Superior temporal gyrus (tissue), 1 donor: Measurements from ENCODE around the gene SLC13A3.

Experiments
- DNase-seq: peaks from one replicate; pipeline ENCODE4 v3.0.0-alpha.2; 2016; ENCODE audit errors: extremely low spot score

The SLC13A3 gene

DNA sequence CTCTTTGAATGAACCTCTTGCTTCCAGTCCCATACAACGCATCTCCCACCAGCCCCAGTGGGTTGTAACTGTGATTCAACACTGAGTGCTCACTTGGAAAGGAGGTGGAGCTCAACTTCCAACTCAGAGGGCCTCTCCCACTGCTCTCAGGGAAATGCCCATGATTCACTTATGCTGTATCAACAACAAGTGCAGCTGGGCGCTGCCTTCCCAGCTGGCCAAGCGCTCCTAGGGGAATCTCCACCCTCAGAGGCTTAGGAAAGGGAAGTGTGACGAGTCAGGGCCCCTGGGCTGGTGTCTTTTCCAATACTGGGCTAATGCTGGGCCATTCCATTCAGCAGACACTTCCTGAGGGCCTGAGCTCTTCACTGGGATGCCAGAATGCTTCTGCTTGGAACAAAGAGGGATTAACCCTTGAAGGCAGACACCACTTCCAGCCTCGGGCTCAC lies 92.7 kb downstream of the SLC13A3 start:
- peak; percentile 16 for DNase-seq

GRCh38 chr20:46557231-46557956 lies 93.9 kb downstream of the SLC13A3 start:
- DNase-seq = no peak

GRCh38 chr20:46555370-46555956 lies 95.8 kb downstream of the SLC13A3 start:
- no peak for DNase-seq

GRCh38 chr20:46554828-46555227 lies 96.4 kb downstream of the SLC13A3 start:
- DNase-seq = no peak

DNA sequence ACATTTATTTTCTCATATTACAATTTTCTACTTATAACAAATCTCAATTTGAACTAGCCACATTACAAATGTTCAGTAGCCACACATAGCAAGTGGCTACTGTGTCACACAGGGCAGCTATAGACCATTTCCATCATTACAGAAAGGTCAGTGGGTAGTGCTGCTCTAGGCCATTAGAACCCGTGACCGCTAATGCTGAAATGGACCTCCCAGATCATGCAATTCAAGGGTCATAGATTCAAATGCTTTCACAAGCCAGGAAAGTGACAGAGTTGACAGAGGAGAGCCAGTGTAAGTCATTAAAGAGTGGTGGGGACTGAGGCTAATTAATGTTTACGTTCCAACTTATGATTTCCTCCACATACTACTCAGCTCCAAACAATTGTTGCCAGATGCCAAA lies 97.3 kb downstream of the SLC13A3 start:
- DNase-seq = no peak

- no peak for DNase-seq
Measured at GRCh38 chr20:46552460-46553420, 98.5 kb downstream of the SLC13A3 start.

DNA sequence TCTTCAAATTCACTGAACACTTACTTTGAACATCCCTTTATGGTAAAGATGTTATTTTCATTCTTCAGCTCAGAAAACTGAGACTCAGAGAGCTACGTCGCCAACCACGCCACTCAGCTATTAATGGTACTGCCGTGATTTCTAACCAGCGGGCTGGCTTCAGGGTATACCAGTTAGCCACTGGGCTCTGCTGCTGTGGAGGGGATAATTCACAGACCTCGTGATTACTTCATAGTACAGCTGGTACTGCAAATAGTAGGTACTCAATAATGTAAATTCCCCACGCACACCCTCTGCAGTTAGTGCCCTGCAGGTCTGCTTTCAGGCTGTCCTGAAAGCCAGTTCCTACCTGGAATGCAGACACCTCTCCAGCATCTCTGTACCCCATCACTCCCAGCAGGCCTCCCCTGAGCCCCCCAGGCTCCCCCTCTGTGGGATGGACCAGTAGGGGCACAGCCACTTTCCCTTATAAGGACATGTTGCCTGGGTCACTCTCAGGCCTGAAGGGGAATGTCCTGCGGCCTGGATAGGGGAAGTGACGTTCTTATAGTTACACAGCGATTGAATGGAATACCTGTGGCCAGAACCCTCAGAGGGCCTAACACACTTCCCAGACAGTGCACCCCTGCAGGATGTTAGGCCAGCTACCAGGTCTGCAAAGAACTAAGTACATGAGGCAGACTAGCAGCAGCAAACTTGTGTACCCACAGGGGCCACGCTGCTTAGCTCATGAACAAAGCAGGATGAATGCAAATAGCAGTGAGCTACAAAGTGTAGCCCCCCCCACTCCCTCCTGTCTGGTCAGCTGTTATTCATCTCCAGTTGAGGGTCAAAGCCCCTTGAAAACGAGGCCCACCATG lies 99.5 kb downstream of the SLC13A3 start:
- DNase-seq = no peak

- DNase-seq = no peak
Measured at GRCh38 chr20:46550461-46550860, 100.8 kb downstream of the SLC13A3 start, which contains the start of gene OCSTAMP. OCSTAMP (minus strand) TSS chr20:46550654; CDS start chr20:46550560, 94 bp downstream.

- no peak for DNase-seq
Measured at GRCh38 chr20:46549188-46549972, 101.9 kb downstream of the SLC13A3 start.

DNA sequence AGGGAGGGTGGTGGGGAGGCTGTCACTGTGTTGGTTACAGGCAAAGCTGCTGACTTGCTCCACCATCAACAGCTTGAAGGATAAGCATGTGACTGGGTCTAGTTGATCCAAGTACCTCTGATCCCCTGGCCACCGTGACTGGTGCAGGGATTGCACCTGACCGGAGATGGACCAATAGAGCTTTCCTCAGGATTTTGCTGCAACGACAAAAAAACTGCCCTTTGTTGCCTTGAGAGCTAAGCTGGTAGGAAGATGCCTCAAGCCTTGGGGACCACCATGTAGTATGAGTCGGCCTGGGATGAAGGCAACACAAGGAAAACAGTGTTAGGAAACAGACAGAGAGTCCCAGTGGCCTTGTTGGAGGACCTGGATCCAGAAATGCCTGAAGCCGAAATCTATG lies 102.6 kb downstream of the SLC13A3 start:
- no peak for DNase-seq

GRCh38 chr20:46547995-46548394 lies 103.3 kb downstream of the SLC13A3 start:
- DNase-seq = no peak

- DNase-seq = no peak
Measured at GRCh38 chr20:46546936-46547335, 104.3 kb downstream of the SLC13A3 start.

- DNase-seq = no peak
Measured at GRCh38 chr20:46546298-46546697, 105.0 kb downstream of the SLC13A3 start.

DNA sequence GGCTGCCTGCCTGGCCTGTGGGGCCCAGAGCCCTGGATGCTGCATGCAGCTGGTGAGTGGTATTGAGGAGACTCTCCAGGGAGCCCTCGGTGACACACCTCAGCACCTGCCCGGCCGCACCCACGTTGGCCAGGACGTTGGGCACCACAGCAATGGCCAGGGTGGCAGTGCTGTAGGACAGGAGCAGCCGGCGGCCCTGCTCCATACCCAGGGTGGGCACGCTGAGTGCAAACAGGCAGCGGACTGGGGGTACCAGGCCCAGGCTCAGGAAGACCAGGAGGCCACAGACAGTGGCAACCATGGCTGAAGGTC lies 105.5 kb downstream of the SLC13A3 start:
- no peak for DNase-seq

GRCh38 chr20:46545077-46545826 lies 106.0 kb downstream of the SLC13A3 start:
- no peak for DNase-seq

- DNase-seq = no peak
Measured at GRCh38 chr20:46544576-46544975, 106.7 kb downstream of the SLC13A3 start.

DNA sequence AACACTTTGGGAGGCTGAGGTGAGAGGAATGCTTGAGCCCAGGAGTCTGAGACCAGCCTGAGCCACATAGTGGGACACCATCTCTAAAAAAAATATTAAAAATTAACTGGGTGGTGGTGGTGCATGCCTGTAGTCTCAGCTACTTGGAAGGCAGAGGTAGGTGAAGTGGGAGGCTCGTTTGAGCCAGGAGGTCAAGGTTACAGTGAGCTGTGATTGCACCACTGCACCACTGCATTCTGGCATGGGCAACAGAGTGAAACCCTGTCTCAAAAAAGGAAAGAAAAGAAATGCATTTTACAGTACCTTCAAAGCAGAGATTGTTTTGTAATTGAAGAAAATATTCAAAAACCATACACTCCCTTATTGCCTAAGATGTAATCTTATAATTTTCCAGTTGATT lies 107.3 kb downstream of the SLC13A3 start:
- DNase-seq = no peak

- DNase-seq = no peak
Measured at GRCh38 chr20:46543033-46543432, 108.2 kb downstream of the SLC13A3 start.

DNA sequence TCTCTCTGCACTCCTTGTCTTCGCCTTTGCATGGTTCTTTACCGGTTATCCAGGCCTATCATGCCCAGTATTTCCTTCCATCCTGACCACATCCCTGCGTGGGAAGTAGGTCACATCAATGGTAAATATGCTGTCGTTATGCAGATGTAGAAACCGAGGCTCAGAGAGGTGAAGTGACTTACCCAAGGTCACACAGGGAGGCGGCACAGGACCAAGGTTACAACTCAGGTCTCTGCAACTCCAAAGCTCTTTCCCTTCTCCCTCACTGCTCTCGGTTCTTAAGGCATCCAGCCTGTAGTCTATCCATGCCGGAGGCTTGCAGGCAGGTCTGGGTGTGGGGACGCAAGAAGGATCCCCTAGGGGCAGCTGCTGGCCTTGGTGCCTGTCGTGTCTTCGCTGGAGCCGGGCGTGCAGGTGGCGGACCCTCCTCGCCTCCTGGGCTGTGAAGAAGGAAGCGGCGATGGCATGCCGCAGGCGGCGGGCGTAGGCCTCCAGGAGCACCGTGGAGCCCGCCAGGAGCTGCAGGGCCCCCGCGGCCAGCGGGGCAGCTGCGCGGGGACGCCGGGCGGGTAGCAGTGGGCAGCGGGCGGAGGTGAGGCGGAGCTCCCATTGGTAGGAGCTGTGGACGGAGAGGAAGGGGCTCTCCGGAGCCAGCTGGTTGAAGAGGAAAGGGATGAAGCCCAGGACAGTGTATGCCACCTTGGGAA lies 109.9 kb downstream of the SLC13A3 start:
- no peak for DNase-seq
